ENCODE data around the gene TEAD3. TPM values are rescaled to one million over a fixed set of nuclear protein-coding genes. Genes with fewer than 3 reads are reported as not detected.

TEAD3 gene
- total and polyA plus RNA-seq, 10 of the 15 experiments (the other 5 are each of a cell fraction or from before 2014, with no cell fraction given), result 0.02 to 0.28 (median 0.18) TPM; not detected in 5

DNA sequence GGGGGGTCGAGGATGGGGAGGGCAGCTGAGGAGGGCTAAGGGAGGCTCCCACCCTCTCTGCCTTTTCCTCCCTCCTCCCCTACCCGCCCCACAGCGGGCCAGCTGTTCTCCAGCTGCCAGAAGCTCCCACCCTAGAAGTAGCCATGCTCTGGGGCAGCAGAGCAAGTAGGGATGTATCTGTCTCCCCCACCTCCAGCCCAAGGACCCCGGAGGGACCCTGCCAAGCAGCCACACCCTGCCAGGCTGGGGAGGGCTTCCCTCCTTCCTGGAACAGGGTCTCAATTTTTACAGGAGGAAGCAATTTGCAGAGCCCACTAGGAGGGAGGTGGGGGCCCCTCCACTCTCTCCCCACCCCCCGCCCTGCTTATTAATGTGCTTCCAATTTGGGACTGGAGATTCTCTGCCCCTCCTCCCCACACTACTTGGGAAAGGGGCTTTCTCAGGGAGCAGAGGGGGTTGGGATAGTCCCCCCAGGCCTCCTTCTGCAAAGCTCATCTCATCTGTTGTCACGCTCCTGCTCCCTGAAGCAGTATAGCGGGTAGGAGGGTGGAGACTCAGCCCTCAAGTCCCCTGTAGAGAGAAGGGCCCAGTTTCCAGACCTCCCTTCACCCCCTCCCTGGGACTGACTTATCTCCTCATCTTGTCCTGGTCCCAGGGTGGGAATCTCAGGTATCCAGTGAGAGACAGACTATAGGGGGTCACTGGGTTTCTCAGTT, 4.5 kb downstream of the TEAD3 start:
- ATAC-seq (no peak), FAIRE-seq (no peak), DNase-seq (ENCODE audit: low read depth, low spot score) (no peak)
- no peak overlapping the region for H3K9ac ChIP-seq (ENCODE audit: control insufficient read depth, insufficient read depth, low read length)
- 12% methylated on average over 6 of the region's 7 CpGs for WGBS (ENCODE audit: insufficient coverage, insufficient replicate concordance, low lambda C conversion rate, missing lambda C conversion rate)
- SMC1A ChIA-PET (ENCODE audit: uncharacterized antibody, unreplicated experiment), result interaction anchor here (0.8 kb wide), 1 partner anchor 11 kb away, joined by 3 read pairs; no protein-coding TSS in a partner anchor
- H3K27ac ChIP-seq (ENCODE audit: control insufficient read depth, insufficient read depth), result no peak overlapping the region
- RAD21 ChIA-PET (ENCODE audit: unreplicated experiment), result no interaction called here
- no peak overlapping the region for H3K4me2 ChIP-seq (ENCODE audit: control insufficient read depth, insufficient read depth)
- BruUV-seq (replicated peaks), result no TSS peak
- no peaks in the 10 kb centered on the region for H4K20me1 ChIP-seq (ENCODE audit: control insufficient read depth, insufficient read depth)
- H3K4me1 ChIP-seq (ENCODE audit: control insufficient read depth, insufficient read depth, low read length), result peaks cover 8% of the 10 kb centered on the region
- intact Hi-C loops (cut with micrococcal nuclease; ENCODE audit: unreplicated experiment) (no loop called here), in situ Hi-C loops (cut with MboI) (no loop called here)
- peaks cover 0 to 2% of the 10 kb centered on the region in 2 experiments; a peak in 3 of 4 replicates for H3K27me3 ChIP-seq (replicated peaks in 1 of 2; ENCODE audit: control insufficient read depth in 2 of 2, insufficient read depth in 2 of 2, low read length in 1 of 2)
- no peaks in the 10 kb centered on the region for H3K36me3 ChIP-seq (ENCODE audit: control insufficient read depth in 2 of 2, insufficient read depth in 2 of 2, low read length in 1 of 2)
- H3K9me3 ChIP-seq (replicated peaks; ENCODE audit: control insufficient read depth, insufficient read depth, low read length), result no peaks in the 10 kb centered on the region
- CTCF ChIA-PET, result interaction anchor here (0.6 to 0.8 kb wide), 2 partner anchors 10 to 24 kb away, joined by 3 read pairs; no protein-coding TSS in a partner anchor
- TF ChIP-seq HDGF (IDR thresholded peaks at IDR 0.05) (no peak), TBL1XR1 (IDR thresholded peaks at IDR 0.05; ENCODE audit: low read depth, low read length) (no peak), STAT3 (IDR thresholded peaks at IDR 0.05; ENCODE audit: low read depth, low read length) (no peak), YBX1 (IDR thresholded peaks at IDR 0.05) (no peak), IRF4 (IDR thresholded peaks at IDR 0.05; ENCODE audit: low read depth, low read length) (no peak), RAD21 (IDR thresholded peaks at IDR 0.05; ENCODE audit: insufficient read depth, low read depth, low read length) (no peak), DPF2 (IDR thresholded peaks at IDR 0.05) (no peak), PML (IDR thresholded peaks at IDR 0.05; ENCODE audit: low read length) (no peak)
- TF ChIP-seq, protein P1, sequence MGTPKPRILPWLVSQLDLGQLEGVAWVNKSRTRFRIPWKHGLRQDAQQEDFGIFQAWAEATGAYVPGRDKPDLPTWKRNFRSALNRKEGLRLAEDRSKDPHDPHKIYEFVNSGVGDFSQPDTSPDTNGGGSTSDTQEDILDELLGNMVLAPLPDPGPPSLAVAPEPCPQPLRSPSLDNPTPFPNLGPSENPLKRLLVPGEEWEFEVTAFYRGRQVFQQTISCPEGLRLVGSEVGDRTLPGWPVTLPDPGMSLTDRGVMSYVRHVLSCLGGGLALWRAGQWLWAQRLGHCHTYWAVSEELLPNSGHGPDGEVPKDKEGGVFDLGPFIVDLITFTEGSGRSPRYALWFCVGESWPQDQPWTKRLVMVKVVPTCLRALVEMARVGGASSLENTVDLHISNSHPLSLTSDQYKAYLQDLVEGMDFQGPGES (IDR thresholded peaks at IDR 0.05), result no peak
- TF ChIP-seq, protein P2, sequence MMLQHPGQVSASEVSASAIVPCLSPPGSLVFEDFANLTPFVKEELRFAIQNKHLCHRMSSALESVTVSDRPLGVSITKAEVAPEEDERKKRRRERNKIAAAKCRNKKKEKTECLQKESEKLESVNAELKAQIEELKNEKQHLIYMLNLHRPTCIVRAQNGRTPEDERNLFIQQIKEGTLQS (IDR thresholded peaks at IDR 0.05; ENCODE audit: borderline replicate concordance, extremely low read depth, low read depth, low read length), result no peak
- TF ChIP-seq, protein P3, sequence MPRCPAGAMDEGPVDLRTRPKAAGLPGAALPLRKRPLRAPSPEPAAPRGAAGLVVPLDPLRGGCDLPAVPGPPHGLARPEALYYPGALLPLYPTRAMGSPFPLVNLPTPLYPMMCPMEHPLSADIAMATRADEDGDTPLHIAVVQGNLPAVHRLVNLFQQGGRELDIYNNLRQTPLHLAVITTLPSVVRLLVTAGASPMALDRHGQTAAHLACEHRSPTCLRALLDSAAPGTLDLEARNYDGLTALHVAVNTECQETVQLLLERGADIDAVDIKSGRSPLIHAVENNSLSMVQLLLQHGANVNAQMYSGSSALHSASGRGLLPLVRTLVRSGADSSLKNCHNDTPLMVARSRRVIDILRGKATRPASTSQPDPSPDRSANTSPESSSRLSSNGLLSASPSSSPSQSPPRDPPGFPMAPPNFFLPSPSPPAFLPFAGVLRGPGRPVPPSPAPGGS (IDR thresholded peaks at IDR 0.05; ENCODE audit: borderline replicate concordance, insufficient read depth, low read depth, low read length, poor library complexity, severe bottlenecking), result no peak
- POLR2A ChIA-PET, result no interaction called here
- H3K79me2 ChIP-seq (ENCODE audit: control insufficient read depth, insufficient read depth, low read length), result no peaks in the 10 kb centered on the region
- no peak overlapping the region for H3K4me3 ChIP-seq
- H2AFZ ChIP-seq (ENCODE audit: control insufficient read depth, low read depth, low read length), result no peak overlapping the region

Measured in GM12878 (cell line).